Gastroesophageal sphincter (tissue), 3 donors: ENCODE measurements around the gene ERMN.

ENCODE experiments used
- CTCF ChIP-seq, 4 experiments: fragments of 200-600 bp in 2 of 4; fragments of 450-650 bp in 2 of 4; sonication (generic) in 1 of 4; IDR thresholded peaks; one replicate each; pipeline ENCODE4 v1.5.1; 2017 to 2019; ENCODE audit warnings: antibody characterized with exemption in 4 of 4, mild to moderate bottlenecking in 2 of 4, moderate library complexity in 2 of 4
- POLR2A ChIP-seq, 2 donors: fragments of 450-650 bp; IDR thresholded peaks; one replicate each; pipeline ENCODE4 v1.6.1; 2017; ENCODE audit warnings: antibody characterized with exemption in 2 of 2, mild to moderate bottlenecking in 2 of 2, moderate library complexity in 1 of 2

GRCh38 chr2:157348291-157348921, 22.8 kb upstream of the ERMN start:
- TF ChIP-seq POLR2A (IDR thresholded peaks at IDR 0.05) (no peak), CTCF (IDR thresholded peaks at IDR 0.05) (no peak)
